GM19351 (cell line): ENCODE results near the gene PACSIN3.

Experiments used
- ATAC-seq: cut with Tn5 transposase; IDR thresholded peaks from one replicate; pipeline ENCODE4 v1.9.1; 2021; ENCODE audit warnings: mild to moderate bottlenecking, moderate library complexity; ENCODE audit not compliant: unreplicated experiment

The PACSIN3 gene

DNA sequence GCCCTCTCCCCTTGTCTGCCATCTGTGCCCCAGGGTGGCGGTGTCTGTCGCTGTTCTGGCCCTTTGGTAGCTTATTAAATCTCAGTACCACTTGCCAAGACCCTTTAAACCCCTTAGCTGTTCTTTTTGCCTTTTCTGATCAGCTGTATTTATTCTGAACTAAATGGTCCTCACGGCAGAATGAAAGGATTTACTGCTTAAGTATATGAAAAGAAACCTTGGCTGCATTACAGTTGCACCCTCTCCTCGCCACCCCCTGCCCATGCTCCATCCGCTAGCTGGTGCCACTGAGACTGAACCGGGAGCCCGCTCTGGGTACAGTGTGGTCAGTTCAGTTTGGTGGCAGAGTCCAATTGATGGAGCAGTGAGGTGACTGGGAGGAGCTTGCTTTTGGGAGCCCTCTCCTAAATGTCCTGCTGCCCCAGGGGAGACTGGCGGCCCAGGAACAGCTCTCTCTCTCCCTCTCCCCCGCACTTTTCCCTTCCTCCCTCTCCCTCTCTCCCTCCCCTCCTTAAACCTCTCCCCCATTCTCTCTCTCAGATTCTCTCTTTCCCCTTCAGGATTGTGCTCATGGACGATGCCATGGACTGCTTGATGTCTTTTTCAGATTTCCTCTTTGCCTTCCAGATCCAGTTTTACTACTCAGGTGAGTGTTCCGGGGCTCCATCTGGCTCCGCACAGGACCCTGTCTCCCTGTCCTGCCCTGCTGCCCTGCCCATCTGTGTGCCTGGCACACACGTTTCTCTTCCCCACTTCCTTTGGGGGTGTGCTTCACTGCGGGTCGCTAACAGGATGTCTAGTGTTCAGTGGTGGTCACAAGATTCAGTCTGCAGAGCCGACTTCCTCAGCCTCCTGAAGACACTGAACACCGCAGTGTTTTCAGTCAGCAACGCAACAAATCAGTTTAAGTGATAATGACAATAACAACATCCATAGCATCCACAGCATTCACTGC lies 31.3 kb downstream of the PACSIN3 start:
- ATAC-seq = no peak

DNA sequence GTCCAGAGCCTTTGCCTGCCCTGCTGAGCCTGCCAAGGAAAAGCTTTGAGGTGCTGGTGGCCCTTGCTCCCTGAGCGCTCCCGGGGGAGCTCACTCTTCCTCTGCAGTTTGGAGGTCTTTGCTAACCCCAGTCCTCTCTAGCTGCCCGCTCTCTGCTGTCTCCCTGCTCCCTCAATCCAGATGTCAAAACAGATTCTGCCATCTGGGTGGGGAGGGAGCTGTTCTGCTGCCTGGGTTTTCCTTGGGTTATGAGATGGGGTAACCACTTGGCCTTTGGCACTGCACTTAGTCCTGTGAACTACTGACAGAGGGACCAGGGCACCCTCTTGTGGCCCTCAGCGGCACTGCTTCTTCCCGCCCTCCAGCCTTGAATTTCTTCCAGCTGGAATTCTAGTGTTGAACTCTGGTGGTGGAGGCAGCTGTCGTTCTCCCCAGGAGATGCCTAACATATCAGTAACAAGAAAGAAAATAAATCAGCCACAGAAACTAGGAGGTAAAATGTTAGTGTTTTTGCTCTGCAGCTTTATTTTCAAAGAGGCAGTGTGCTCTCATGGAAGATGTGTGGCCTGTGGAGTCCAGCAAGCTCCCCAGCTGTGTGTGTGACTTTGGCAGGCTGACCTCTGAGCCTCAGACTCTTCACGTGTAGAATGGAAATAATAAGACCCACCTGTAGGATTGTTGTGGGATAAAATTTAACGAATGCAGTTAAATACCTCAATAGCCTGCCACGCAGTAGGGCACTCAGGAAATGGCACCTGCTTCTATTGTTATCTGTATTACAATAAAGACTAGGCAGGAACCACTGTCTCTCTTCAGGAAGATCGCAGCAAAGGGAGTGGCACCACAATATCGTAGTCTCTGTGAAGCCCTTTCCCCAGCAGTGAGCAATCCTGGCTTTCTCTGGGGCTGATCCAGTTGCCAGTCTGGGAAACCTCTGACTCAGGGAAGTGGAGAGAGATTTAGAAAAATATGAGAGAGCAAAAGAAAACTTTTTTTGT lies 33.0 kb downstream of the PACSIN3 start:
- peak; percentile 59 for ATAC-seq

DNA sequence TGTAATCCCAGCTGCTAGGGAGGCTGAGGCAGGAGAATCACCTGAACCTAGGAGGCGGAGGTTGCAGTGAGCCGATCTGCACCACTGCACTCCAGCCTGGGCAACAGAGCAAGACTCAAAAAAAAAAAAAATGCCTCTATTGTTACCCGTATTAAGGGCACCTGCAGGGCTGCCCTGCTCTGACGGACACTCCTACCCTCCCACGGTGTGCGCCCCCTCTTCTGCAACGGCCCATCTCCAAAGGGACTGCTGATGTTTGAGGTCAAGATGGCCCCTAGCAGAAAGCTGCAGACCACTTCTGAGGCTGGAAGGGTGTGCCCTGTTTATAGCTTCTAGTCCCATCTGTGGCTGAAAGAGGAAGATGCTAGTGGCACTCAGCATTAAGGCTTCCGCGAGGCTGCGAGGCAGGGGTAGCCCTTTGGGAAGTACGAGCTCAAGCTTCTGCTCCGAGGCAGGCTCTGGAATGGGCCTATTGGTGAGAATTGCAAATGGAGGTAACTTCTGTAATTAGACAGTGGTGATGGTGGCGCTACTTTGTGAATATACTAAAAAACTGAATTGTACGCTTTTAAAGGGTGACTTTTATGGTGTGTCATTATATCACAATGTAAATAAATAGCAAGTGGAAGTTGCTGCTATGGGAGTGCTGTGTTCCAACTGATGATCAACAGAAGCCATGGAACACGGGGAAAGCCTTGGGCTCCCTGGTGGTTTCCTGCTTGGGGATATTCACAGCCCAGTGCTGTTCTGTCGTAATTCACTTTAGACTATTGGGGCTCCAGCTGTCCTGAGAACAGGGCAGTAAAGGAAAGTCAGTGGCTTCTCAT lies 33.9 kb downstream of the PACSIN3 start:
- ATAC-seq = no peak

DNA sequence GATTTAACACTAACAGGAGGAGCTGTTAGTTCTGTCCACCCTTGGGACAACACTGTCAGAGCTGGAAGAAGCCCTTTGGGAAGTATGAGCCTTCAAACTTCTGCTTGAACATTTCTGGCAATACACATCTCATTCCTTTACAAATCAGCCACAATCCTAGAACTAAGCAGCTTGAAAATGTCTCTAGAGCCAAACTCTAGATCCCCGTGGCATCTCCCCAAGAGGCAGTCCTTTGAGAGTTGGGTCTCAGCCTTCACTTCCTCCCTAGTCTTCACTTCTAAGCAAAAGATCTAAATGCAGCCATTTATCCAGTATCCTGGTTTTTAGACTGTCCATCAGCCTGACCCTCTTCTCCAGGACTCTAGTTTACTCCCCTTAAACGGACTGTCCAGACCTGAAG lies 36.5 kb downstream of the PACSIN3 start:
- ATAC-seq = no peak

DNA sequence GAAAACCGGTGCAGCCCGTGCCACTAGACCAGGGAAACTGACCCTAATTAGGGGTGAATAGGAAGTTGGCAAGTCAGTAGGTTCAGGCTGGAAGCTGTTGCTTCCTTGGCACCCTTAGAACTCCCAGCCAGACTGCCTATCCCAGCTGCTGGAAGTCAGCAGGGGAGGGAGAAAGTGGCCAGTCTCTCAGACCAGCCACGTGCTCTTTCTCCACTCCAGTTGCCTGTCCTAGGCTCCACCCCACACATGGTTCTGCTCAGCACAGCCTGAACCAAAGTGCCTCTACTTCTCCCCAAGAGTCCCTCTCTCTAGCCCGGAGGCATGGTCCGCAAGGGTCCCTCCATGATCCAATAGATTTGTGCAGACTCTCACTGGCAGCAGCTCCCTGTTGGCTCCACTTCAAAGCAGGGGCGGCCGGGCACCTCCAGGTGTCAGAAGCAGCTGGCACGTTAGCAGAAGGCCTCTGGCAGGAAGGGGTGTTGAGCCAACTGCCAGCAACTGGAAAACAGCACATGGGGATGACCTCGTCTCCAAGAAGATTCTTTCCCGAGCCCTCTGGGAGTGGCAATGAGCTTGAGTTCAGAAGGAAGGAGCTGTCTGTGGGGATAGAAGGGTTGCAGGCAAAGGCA lies 37.2 kb downstream of the PACSIN3 start:
- no peak for ATAC-seq

DNA sequence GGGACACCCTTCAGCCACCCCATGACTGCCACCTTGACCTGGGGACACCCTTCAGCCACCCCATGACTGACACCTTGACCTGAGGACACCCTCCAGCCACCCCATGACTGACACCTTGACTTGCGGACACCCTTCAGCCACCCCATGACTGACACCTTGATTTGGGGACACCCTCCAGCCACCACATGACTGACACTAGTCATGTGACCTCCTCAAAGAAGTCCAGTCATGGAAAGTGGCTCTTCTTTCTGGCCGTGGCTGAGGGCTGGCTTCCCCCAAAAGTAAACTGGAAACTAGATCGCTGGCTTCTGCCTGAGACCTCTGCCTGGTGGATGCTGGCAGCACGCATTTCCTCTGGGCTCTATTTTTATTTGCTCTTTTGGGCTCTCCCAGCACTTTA lies 38.0 kb downstream of the PACSIN3 start:
- ATAC-seq = no peak

DNA sequence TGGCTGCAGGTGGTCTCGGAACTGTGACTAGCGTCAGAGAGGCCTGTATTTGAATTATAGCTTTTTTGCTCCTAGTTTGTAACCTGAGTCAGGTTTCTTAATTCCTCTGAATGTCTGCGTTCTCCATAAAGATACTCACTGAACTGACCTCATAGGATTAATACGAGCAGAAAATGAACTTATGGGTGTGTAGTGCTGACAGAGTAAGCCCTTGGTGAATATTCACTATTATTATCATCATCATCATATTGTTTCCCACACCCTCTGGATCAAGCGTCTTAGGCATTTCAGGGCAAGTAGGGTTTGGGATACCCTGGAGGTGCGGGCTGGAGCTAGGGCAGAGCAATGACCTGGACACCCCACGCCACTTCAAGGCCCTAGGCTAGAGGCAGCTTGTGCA lies 38.6 kb downstream of the PACSIN3 start:
- no peak for ATAC-seq

DNA sequence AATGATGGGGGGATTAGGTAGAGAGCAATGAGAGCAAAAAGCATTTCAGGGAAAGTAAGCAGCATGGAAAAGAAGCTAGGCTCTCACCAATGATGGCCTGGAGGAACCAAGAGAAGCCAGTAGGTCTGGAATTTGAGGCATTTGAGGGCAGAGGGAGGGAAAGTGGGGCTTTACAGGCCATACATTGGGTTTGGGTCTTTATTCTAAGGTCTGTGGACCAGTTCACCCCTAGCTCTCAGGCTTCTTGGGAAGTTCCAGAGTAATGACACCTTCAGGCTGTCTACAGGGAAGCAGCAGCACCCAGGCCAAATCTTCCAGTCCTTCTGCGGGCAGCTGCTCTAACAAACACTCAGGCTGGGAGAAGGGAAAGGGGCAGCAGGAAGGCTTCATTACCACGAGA lies 39.0 kb downstream of the PACSIN3 start:
- no peak for ATAC-seq

DNA sequence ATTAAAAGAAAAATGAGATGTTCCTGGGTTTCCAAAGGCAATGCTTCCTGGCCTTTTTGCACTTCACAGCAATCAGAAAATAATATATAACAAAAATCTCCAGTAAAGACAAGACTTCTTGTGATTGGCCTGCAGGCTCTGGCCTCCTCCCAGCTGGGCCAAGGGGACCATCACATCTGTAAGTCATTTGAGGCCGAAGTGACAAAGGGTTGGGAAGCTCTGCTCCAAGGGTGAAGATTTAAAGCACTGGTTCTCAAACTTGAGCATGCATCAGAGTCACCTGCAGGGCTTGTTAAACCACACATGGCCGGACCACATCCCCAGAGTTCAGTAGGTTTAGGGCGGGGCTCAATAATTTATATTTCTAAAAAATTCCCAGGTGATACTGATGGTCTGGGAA lies 41.7 kb downstream of the PACSIN3 start:
- no peak for ATAC-seq

DNA sequence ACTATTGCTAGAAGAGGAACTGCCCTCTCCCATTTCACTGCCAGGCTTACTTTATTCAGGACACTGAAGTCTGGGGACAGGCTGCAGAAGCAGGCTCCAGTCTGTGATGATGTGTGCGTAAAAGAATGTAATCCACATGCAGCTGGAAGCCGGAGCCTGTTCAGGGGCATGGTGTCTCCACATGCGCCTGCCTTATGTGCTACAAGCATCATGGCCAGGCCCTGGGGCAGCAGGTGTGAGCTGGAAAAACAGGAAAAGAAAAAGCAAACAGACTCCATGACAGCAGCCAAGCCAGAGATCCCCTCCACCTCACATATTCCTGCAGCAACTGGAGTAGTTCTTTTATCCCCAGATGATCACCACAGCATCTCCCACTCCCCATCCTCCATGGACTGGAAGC lies 42.9 kb downstream of the PACSIN3 start:
- no peak for ATAC-seq

DNA sequence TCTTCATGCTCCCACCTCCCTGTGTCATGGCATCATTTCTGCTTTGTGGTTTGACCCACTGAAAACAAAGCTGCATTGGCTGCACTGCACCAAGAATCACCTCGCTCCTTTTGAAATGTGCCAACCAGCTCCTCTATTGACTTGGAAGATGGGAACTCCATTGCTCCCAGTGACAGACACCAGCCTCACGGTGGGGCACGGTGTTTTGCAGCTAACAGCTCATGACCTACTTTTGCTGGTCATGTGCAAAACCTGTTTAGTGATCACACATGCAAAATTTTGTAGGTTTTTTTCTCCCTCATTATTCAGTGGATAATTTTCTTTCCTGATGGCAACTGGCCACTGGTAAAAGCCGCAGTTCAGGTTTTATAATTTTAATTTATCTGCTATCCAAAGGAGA lies 46.4 kb downstream of the PACSIN3 start:
- ATAC-seq = no peak

DNA sequence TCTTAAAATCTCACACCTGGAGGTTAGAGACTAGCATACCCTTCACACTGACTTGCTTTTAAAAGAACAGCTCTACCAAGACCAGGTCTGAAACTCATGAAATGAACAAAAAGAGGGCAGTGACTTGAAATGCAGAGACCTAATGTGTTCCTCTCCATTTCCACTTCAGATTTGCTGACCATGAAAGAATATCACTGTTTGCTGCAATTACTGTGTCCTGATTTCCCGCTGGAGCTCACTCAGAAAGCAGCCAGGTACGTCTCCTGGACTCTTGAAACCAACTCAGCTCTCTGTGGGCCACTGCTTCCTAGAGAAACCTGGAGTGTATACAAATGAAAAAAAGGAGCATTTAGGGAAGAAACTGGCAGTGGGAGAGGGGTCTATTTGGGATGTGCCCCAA lies 48.8 kb downstream of the PACSIN3 start:
- ATAC-seq = no peak

DNA sequence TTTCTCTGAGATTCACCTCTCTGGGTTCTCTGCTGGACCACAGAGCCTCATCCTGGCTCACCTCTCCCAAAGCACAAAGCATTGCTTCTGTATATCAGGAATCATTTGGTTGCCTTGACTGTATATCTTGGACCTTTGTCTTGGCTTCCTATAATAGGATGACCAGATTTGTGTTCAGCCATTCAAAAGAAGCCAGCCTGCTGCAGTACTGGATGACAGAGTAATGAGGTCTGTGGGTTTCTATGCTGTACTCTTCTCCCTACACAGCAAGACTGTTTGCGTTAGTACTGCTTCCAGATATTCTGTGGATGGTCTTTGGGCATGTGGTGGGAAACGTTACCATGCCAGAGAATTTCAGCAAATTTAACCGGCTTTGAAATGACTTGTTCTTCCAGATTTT lies 49.3 kb downstream of the PACSIN3 start:
- no peak for ATAC-seq

DNA sequence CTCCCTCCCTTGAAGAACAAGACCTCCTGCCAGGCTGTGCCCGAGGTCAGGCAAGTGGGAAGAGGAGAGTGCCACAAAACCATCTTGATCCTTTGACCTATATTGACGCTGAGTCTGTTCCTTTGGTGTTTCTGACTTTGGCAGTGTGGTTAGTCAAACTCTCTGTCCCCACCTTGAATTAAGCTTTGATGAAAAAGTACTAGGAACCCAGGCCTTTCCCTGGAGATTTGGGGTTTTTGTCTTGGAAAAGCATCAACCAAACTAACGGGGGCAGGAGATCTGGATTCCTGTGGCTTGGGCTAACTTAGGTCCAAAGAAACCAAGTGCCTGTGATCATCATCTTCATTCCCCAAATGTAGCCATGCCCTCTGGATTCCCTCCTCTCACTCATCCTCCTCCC lies 49.9 kb downstream of the PACSIN3 start:
- ATAC-seq = no peak

DNA sequence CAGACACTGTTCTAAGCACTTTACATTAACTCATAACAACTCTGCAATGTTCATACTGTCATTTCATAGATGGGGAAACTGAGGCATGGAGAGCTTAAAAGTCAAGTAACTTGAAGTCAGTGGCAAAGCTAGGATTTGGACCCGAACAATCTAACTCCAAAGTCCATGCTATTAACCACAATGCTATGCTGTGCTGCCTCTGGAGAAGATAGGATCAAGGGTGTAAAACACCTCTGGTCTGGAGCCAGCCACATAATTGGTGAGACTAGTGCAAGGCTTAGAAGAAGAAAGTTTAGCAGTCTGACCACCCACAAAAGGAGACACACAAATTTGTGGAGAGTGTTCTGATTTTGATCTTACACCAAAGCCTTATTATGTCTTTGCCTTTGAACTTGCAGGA lies 53.3 kb downstream of the PACSIN3 start:
- no peak for ATAC-seq

DNA sequence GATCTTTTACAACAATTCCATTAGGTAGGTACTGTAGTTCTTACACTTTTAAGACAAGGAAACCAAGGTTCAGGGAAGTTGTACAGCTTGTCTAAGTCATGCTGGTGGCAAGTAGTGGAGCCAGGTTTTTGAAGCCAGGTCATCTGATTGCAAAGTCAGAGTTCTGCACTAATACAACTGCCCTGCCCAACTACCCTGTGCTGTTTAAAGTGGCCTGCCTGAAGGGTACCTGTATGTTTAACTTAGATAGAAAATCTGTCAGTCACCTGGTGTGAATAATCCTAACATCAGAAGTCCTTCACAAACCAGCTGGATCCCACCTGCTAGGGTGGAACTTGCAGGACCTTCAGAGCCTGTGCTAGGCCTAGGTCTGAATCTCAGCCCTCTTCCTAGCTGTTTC lies 53.7 kb downstream of the PACSIN3 start:
- no peak for ATAC-seq

DNA sequence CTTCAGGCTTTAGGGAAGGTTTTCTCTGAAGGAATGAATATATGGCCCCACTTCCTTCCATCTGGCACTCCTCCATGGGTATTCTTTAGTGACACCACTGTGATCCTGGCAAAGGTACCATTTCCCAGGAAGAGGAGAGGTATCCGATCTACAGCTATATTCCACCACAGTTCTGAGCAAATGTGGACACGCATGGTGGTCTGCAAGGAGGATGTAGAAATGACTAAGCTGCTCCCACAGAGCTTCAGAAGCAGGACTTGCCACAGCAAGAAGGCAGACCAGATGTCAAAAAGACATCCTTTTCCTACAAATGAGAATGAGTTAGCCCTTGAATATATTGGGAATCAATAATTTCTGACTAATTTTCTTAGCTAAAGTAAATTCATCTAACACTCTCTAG lies 55.1 kb downstream of the PACSIN3 start:
- no peak for ATAC-seq

DNA sequence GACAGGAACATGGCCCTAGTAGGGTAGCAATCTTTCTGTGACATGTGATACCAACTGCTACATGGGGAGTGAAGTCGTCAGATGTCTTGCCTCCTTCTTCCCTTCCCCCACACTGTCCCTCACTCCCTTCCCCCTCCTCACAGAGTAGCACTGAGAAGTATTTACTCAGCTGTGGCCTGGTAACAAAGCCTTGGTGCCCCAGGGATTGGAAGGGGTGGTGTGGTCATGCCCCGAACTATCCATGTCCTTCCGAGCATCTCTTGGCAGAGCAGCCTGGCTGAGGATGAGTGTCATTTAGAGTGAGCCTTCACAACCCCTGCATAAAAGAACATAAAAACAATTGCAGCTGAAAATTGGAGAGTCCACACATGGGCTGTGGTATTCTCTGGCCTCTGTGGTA lies 55.7 kb downstream of the PACSIN3 start:
- no peak for ATAC-seq
